GM21529 (cell line): ENCODE measurements around the gene NAA80.

ENCODE experiments used
- ATAC-seq: cut with Tn5 transposase; IDR thresholded peaks from one replicate; pipeline ENCODE4 v1.9.1; 2021; ENCODE audit not compliant: unreplicated experiment

The NAA80 gene

DNA sequence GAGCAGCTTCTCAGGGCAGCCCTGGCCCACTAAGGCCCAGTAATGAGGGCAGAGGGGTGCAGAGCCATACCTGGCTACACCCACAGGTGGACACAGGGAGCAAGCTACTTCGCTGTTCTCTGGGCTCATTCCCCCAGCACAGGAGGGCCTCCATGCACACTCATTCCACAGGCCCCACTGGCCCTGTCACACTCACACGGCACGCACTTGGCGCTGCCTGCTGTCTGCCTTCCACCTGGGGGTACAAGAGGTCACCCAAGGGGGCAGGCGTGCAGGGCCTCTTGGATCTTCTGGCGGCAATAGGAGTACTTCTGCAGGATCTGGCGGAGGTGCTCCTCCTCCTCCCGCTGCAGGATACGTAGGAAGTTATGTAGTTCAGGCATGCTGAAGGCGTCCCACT, 31.1 kb upstream of the NAA80 start:
- ATAC-seq = no peak

DNA sequence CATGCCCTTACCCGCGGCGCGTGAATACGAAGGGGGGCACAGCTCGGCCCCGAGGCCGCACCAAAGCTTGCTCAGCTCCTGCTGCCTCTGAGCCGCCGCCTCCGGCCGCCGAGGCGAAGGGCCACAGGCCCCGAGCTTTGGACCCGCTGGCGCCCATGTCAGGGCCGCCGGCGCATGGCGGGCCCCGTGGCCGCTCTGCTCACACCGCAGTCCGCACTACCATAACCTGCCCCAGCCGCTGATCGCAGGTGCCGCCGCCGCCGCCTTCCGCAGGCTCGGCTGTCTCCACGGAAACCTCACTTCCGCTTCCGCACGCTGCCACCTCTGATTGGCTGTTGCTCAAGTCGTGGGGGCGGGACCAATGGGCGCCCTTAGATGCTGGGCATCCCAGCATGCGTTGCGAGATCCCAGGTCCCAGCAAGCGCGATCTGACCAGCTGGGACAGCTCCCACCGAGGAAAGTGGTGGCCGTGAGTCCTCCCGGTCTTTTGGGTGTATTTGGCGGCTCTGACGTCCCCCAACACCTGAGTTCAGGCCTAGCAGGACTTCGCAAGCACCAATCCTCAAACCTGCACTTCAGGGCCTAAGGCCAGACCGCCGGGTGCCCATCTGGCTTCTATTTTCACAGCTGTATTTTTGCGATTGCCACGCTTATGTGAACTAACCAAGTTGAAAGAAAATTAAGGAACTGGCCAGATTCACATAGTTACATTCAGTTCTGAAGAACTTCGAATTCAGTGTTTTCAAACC, 28.9 kb upstream of the NAA80 start, which contains the start of gene TUSC2:
TSS of gene TUSC2 (minus strand) at position 281 of the 749 bp plus-strand sequence. CDS start at position 157, 124 bp downstream.
- ATAC-seq = peak; percentile 94

DNA sequence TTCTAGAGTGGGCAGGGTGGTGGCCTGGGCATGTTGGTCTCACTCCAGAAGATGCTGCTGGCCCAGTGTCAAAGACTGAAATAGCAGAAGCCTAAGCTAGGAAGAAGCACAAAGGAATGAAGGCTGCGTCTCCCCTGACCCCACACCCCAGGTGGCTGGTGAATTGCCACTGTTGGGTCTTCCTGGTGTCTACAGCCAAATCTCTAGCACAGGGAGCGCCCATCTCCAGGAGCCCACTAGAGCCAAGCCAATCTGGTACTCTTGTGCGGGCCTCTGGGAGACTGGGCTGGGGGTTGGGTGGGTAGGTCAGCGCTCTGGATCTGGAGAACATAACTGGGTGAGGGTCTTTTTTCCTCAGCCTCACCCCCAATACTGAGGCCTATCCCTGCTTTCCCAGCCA, 27.9 kb upstream of the NAA80 start:
- ATAC-seq = no peak

DNA sequence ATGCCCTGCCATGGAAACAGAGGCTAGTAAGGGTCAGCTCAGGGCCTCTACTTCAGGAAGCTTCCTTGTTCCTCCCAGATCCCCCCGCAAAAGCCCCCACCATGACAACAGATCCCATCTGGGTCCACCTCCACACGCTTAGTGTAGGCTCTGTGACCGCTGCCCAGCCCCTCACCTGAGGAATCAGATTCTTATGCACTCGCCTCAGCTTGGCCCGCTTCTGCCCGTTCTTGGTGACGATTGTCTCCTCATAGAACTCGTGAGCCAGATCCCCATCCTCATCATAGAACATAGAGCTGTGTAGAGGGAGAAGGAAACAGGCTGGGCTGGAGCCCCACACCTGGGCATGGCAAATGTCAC, 27.0 kb upstream of the NAA80 start:
- no peak for ATAC-seq

DNA sequence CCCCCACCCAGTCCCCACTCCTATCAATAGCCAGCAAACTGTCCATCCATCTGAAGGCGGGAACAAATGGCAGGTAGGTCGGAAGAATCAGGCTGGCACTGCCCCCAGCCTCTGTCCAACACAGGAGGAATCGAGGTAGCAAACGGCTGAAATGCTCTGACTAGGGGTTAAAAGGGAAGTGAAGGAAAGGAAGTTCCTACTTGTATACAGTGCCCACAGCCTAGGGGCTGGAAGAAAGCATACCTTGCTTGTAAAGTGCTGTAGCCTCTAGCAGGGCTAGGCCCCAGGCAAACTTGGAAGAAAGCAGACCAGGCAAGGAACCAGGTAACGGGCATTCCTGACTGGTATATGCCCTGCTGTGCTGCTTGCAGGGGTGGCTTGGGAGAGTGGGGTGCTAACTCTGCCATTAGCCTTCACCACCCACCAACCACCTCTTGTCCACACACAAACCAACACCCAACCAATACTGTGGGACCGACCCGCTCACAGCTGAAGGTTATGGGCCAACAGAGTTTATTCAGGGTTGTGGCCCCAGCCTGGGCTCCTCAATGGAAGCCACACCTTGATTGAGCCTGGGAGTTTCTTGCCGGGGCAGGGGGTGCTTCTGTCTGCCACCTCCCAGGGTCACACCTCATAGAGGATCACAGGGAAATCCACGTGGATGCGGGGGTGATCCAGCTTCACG, 26.4 kb upstream of the NAA80 start:
- no peak for ATAC-seq

DNA sequence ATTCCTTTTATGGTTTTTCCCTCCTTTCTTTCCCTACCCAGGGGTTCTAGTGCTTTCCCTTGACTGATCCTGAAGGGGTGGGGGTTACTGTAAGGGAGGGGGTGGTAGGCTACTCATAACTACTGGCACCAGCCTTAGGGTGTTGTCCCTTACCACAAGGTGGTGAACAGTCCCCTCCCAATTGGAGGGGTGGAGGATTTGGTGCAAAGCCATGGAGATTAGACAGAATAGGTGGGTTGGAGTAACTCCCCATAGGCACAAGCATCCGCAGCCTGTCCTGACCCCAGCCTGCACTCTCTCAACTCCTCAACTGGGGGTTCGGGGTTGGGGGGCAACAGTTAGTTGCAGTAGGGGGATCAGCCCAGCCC, 25.9 kb upstream of the NAA80 start:
- ATAC-seq = no peak

DNA sequence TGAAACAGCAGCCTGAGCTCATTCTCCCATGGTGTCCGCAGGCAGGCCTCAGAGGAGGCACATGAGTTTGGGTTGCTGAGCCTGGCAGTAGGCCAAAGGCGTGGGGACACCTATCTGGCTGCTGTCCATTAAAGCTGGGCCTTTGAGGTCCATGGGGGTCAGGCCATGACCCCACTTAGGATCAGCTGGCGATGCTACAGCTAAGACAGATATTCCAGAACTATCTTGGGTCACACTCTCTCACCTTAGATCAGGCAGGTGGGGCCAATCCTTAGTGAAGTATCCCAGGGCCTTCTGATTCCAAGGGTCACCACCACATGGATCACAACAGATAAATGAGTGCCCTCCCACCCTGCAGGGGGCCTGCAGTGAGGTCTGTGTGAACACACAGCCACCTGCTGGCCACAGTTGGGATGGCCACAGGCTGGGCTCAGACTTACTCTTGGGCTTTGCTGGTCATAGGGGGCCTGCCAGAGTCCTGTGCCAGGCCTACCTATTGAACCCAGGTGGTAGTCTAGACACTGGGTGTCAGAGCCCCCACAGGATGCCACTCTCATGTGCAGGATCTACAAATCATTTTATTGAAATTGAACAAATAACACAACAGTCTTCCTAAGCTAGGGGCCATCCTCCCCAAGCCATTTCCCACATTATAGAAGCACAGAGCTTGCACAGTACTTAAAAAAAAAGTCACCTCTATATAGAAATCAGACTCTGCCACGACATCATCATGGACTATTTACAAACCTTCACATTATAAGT, 25.3 kb upstream of the NAA80 start:
- ATAC-seq = no peak

DNA sequence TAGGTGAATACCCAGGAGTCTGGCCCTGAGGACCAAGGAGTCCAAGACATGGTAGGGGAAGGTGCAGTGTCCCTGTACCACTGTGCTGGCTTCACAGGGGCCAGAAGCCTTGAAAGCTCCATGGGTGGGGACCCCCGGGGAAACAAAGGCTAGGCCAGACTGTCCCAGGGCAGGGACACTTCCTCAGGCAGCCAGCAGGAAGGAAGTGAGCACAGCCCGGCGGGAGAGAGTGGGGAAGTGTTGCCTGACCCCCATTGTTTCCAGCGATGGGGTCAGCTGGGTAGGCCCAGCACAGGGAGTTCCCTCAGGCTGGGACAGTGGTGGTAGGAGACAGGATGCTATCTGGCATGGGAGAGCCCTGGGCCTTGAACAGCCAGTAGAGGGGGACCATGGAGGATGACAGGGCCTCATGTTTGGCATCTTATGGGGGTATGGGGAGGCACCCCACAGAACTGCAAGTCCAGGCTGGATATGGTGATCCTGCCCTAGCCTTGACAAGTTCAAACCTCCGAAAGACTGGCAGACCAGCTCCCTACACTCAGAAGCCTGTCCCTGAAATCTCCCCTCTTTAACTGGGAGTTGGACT, 24.5 kb upstream of the NAA80 start:
- no peak for ATAC-seq

DNA sequence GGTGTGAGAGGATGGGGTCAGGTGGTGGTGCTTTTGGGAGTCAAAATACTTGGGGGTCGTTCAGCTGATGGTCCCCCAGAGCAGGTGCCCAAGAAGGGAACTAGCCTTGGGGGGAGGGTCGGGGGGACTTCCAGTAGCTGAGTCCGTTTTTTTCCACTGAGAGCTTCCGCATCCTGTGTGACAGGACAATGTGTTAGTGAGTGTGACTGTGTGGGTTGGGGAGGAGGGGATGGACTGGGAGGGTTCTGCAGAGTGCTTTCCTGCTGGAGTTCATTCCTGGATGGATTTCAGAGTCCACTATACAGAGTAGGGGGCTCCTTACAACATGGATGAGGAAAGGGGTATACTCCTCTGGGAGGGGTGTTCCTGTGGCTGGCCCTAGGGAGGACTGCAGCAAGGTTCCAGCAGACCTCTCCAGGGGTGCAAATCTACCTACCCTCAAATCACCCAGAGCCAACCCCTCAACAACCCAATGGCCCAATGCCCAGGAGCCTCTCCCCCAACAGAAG, 23.9 kb upstream of the NAA80 start:
- no peak for ATAC-seq

DNA sequence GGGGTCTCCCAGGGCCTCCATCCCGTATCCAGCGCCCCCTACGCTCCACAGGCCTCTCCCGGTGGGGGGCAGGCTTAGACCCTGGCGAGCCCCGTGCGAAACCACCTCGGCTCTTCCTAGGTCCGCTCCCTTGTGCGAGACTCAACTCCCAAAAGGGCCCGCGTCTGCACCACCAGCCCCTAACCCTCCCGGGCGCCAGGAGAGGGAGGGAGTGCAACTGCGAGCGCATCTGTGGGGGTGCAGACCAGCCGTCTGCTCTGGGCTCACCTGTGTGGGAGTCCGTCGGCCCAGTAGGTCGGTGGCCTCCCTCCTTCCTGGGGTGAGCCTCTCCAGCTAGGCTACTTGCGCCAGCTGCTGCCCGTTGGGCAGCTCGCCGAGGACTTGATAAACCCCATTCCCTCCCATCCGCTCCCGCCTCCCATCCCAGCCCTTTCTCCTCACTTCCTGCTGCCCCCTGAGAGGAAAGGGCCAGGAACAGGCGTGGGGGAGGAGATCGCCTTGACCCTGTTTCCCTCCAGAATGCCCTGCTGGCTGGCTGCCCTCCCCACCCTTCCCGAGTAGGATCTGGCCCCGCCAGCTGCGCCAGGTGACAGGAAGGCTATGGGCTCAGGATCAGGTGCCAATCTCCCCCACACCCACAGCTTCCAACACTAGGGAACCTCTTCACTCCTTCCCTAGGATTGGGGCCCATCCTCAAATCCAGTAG, 23.3 kb upstream of the NAA80 start, which contains the start of gene HYAL2:
TSS of gene HYAL2 (minus strand) at position 360 of the 706 bp plus-strand sequence. CDS start 2,256 bp downstream, outside the sequence.
- no peak for ATAC-seq

DNA sequence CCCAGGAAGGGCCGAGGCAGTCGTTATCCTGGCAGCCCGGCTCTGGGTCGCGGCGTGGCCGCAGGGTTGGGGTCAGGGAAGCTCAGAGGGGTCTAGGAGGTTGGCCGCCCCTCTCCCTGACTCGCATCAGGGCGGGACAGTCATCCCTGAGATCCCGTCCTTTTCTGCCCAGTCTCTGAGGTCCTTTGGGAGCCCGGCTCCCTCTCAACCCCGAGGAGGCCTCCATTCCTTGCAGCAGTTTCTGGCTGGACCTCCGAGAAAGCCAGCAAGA, 22.8 kb upstream of the NAA80 start:
- no peak for ATAC-seq

DNA sequence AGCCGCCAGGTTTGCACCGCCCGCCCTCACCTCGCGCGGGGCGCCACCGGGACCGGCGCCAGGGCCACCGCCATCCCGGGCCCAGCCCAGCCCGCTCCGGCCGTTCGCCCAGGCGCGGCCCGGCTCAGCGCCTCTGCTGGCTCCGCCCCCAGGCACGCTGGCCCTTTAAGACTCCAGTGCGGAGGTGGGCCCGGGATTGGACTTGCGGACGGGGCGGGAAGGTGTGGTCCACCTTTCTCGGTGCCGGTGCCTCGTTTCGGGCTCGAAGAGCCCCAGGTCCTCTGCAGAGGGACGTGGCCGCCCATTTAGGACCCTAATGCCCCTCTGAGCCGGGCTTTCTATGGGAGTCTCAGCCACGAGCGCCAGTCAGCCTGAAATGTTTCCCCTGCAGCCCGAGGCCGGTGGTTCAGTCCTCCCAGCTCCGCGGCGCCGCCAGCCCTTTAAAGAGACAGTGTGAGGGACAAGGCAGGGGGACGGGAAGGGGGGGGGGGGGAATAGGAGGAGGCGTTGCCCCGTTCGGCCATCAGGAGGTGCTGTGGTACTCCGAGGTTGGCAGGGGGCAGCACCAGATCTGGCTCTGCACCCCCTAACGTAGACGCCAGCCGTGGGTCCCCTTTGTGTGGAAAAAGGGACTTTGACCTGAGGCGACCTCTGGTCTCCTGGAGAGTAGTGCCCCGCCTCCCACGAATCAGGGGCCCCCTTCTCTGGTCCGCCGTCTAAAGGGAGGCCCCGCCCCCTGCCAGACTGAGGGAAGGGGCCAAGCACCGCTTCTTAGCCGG, 22.3 kb upstream of the NAA80 start:
- peak; percentile 77 for ATAC-seq

DNA sequence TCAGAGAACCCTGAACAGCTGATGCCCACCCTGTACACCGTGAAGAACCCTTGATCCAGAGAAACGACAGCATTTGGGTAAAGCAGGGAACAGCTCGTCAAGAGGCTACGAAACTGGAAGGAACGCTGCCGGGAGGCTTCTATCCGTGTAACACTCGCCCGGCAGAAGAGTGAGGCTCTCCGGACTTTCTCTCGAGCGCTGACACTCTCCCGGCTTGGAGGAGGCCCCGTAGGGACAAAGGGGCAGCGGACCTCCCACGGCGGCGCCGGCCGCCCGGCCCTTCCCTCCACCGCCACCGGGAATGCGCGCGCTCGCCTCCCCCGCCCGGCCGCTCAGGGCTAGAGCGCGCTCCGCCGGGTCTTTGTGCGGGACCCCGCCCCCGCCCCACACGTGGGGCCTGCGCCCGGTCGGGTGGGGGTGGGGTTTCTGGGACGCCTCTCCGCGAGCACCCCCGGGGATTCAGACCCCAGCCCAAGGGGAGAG, 21.7 kb upstream of the NAA80 start:
- peak; percentile 46 for ATAC-seq

DNA sequence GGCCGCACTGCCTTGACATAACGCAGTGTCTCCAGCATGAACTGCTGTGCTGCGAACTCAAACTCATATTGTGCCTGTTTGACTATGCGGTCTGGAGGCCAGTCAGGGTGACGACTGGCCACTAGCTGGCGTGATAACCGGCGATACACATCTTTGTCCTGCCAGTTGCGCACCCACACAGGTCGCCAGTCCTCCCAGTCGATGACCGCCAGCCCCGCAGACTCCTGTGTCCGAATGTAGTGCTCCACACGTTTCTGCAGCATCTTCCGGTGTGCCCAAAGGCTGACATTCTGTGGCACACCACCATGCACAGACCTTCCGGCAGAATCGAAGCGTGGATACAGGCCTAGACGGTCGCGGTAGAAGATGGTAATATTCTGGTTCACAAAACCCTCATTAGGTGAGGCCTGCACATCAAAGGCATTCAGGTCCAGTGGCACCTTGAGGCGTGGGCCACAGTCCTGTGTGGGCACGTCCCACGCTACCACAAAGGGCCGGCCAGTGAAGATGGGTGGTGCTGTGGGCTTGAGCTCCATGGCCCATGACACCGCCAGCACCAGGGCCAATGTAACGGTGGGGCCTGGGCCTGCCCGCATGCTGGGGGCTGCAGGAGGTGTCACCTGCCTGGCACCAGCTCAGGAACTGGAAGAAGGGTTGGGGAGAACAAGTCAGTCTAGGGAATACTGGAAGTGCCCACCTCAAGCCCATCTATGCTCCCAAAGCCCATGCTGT, 20.9 kb upstream of the NAA80 start:
- no peak for ATAC-seq

DNA sequence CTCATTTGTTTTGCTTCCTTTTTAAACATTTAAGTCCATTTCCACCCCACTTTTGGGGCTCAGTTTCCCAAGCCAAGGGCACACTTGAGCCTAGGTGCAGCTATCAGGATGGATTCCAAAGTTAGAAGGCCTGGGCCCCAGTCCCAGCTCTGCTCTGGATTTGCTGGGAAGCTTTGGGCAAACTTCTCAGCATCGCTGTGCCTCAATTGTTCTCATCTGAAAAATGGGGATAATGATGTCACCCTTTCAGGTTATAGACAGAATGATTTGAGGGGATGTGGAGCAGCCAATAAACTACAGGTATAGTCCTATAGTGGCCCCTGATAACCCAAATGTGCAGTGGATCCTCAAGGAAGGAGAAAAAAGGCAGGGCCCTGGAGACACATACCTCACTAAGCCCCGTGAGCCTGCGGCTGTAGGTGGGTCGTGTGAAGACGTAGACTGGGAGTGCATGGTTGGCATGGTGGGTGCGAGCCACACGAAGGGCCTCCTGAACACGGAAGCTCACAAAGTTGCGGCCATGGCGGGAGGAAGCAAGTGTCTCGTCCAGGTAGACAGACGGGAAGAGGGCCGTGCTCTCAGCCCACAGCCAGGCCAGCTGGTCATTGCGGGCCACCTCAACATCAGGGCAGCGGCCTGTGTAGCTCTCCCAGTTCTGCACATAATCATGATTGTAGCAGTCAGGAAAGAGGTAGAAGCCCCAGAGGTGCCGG, 20.1 kb upstream of the NAA80 start:
- ATAC-seq = no peak

DNA sequence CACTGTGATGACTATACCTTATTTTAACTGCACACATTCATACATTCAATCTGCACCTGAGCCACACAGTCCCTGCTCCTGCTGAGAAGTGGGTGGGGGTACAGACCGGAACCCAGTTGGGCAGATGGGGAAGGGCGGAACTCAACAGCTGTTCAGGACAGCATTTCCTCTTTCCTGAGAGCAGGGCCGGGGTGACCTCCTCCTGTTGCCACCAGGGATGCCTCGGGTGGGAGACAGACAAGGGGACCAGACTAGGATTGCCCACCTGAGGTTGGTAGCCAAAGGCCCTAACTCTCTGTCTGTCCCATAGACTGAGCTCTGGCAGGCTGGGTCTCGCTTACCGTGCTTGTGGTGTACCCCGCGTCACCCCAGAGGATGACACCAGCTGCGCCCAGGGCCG, 19.4 kb upstream of the NAA80 start:
- ATAC-seq = no peak

DNA sequence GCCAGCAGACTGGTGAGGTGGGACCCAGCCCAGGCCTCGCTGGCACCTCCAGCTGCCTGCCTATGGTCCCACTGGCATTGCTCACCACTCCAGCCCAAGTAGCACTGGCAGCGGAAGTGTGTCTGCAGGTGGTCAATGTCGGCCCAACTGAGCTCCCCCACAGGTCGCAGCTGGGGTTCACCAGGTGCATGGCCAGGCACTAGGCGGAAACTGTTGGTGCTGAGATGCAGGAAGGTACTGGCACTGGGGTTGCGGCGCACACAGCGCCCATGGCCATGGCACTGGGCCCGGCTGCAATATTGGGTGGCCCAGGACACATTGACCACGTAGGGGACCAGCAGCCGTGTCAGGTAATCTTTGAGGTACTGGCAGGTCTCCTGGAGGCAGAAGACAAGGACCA, 19.0 kb upstream of the NAA80 start:
- ATAC-seq = no peak

DNA sequence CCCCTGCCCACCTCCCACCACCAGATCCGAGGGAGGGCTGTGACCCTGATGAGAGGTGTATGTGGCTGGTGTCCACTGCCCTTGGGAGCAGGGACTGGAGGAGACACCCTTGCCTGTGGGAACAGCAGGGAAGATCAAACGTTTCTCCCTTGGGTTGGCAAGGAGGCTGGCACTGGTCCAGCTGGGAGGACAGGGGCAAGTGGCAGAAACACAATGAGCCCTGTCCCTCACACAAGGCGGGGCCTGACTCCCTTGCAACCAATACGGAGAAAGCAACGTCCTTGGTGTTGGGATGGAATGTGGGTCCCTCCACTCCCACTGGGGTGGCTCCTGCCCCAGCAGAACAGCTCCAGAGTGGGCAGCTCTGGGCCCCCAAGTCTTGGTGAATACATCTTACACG, 18.1 kb upstream of the NAA80 start:
- no peak for ATAC-seq
